H1 (cell line): Measurements from ENCODE around the gene IL23A. TPM values are rescaled to one million over a fixed set of nuclear protein-coding genes. Genes with fewer than 3 reads are reported as not detected.

Experiments
- CREB1 ChIP-seq: IDR thresholded peaks from 2 replicates; pipeline ENCODE4 v1.6.1; 2012; ENCODE audit warnings: inconsistent platforms
- JUN ChIP-seq: IDR thresholded peaks from 2 replicates; pipeline ENCODE4 v1.6.1; 2011; ENCODE audit warnings: low read depth, mild to moderate bottlenecking, improper control_type of control experiment, low read length
- JUND ChIP-seq: IDR thresholded peaks from 2 replicates; pipeline ENCODE4 v1.6.1; 2011; ENCODE audit warnings: mild to moderate bottlenecking, improper control_type of control experiment, low read length
- NRF1 ChIP-seq: IDR thresholded peaks from 2 replicates; pipeline ENCODE4 v1.6.1; 2011; ENCODE audit warnings: mild to moderate bottlenecking, low read depth, low read length, improper control_type of control experiment
- POLR2AphosphoS5 ChIP-seq: IDR thresholded peaks from 2 replicates; pipeline ENCODE4 v1.6.1; 2011; ENCODE audit warnings: low read depth, low read length
- USF2 ChIP-seq: IDR thresholded peaks from 2 replicates; pipeline ENCODE4 v1.6.1; 2011; ENCODE audit warnings: low read length, improper control_type of control experiment
- polyA plus RNA-seq, 7 experiments: library from polyadenylated mRNA; depleted of rRNA in 3 of 7; stranded (reverse) in 5 of 7; unstranded in 2 of 7; fragments of >200 nt in 5 of 7; fragments of 200-250 nt in 2 of 7; gene quantifications; 1 replicate in 5 of 7; 2 replicates in 1 of 7; 4 replicates in 1 of 7; pipeline versions ENCODE4 v1.2.1 to v1.2.3, GENCODE V29; 2011 to 2013; ENCODE audit warnings: missing spikeins in 2 of 7, mixed read lengths in 2 of 7
- total RNA-seq: library from RNA; stranded (reverse); fragmentation: NEBNext Ultra II Directional; extraction: Animal tissue kit (Norgen Biotek cat#: 25700); gene quantifications from 2 replicates; pipeline ENCODE4 v1.2.1, GENCODE V29; 2021

Gene IL23A
- total and polyA plus RNA-seq, 2 of the 8 experiments (the other 6 are each of a cell fraction or from before 2014, with no cell fraction given): 2.3 to 3.6 TPM

GRCh38 chr12:56321027-56321426 lies 17.7 kb upstream of the IL23A start (continued):
- TF ChIP-seq POLR2AphosphoS5: no peak
- TF ChIP-seq NRF1: no peak
- TF ChIP-seq USF2: no peak
- TF ChIP-seq JUND: no peak
- TF ChIP-seq JUN: no peak
- no peak for TF ChIP-seq CREB1
